Measurements from ENCODE around the gene KCNN1.

DNA sequence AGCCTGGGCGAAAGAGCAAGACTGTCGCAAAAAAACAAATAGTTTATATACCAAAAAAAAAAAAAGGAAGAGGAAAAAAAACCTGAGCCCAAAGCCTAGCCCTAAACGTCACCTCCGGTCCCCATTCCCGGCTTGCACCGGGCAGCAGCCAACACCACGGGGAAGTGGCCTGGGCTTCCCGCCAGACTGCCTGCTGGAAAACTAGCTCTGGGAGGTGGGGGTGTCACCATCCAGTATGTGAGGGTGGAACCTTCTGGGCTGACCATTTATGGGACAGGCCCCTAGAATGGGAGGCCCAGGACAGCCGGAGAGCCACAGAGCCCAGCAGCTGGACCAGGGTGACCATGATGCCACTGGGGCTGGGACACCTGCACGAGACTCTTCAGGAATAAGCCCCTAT is 82.5 kb downstream of the KCNN1 start:
- TF ChIP-seq ESRRG (CRISPR knock-in tag; IDR thresholded peaks at IDR 0.05) (no peak), CSDC2 (CRISPR knock-in tag; IDR thresholded peaks at IDR 0.05) (no peak), ZNF8 (CRISPR knock-in tag; IDR thresholded peaks at IDR 0.05) (no peak), PPARA (CRISPR knock-in tag; IDR thresholded peaks at IDR 0.05; ENCODE audit: borderline replicate concordance) (no peak), ZFP3 (CRISPR knock-in tag; IDR thresholded peaks at IDR 0.05) (no peak), ARNTL (CRISPR knock-in tag; IDR thresholded peaks at IDR 0.05; ENCODE audit: borderline replicate concordance, low read depth) (no peak), ZNF565 (CRISPR knock-in tag; conservative IDR thresholded peaks at IDR 0.05; ENCODE audit: low read depth) (no peak), ZFP30 (CRISPR knock-in tag; IDR thresholded peaks at IDR 0.05) (no peak)

Measured in SK-N-SH treated with all-trans-retinoic acid at 6 μM for 48 hours (cell line).